ENCODE measurements around the gene PPP1R12A. TPM values are rescaled to one million over a fixed set of nuclear protein-coding genes. Genes with fewer than 3 reads are reported as not detected.

PPP1R12A gene
- total and polyA plus RNA-seq, 10 donors = 14.4 to 141 (median 103) TPM

DNA sequence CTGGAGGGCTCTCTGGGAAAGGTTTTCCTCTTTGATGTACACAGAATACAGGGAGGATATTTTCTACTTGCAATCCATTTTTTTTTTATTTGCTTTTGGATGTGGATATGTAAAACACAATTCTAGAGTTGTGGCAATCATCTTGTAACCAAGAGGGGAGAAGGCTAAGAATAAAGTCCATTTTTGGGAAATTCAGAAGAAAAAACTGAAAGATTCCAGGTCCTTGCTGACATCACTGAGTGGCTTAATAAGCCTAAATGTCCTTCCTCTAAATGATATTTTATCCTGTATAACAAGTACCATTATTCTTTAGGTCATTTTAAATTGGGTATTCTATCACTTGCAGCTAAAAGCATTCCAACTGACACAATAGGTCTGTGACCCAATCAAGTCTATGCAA lies 64.0 kb downstream of the PPP1R12A start:
- Histone ChIP-seq H3K9me3 (peaks cover 0 to 5% (median 0%) of the 10 kb centered on the region in 8 donors), H3K36me3 (peaks cover 0 to 61% (median 12%) of the 10 kb centered on the region in 6 donors), H3K27ac (peak overlapping the region in 7 of 8 donors; percentile 3 to 75 (median 24)), H3K4me3 (no peak overlapping the region), H3K27me3 (replicated peaks in 1 of 7) (no peaks in the 10 kb centered on the region), H3K4me1 (peaks cover 0 to 78% (median 32%) of the 10 kb centered on the region in 6 donors)
- intact Hi-C loops (cut with DNase I; ENCODE audit: low total_unique reads) = no loop called here
- TF ChIP-seq, protein P1, sequence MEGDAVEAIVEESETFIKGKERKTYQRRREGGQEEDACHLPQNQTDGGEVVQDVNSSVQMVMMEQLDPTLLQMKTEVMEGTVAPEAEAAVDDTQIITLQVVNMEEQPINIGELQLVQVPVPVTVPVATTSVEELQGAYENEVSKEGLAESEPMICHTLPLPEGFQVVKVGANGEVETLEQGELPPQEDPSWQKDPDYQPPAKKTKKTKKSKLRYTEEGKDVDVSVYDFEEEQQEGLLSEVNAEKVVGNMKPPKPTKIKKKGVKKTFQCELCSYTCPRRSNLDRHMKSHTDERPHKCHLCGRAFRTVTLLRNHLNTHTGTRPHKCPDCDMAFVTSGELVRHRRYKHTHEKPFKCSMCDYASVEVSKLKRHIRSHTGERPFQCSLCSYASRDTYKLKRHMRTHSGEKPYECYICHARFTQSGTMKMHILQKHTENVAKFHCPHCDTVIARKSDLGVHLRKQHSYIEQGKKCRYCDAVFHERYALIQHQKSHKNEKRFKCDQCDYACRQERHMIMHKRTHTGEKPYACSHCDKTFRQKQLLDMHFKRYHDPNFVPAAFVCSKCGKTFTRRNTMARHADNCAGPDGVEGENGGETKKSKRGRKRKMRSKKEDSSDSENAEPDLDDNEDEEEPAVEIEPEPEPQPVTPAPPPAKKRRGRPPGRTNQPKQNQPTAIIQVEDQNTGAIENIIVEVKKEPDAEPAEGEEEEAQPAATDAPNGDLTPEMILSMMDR (IDR thresholded peaks at IDR 0.05 in 8 of 11, conservative IDR thresholded peaks at IDR 0.05 in 3 of 11) = no peak
- no peak for TF ChIP-seq POLR2A (IDR thresholded peaks at IDR 0.05)
- TF ChIP-seq POLR2AphosphoS5 (IDR thresholded peaks at IDR 0.05) = no peak
- DNase-seq = no peak

DNA sequence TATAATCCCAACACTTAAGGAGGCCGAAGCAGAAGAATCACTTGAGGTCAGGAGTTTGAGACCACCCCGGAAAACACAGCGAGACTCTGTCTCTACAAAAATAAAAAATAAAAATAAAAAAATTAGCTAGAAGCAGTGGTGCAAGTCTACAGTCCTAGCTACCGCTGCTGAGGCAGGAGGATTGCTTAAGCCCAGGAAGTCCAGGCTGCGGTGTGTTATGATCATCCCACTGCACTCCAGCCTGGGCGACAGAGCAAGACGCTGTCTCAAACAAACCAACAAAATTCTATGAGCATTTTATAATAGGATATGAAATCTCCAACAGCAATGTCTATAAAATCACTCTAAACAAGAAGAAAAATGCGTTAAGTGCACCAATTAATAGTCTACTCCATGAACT lies 75.3 kb downstream of the PPP1R12A start:
- no peak for DNase-seq
- Histone ChIP-seq H3K9me3 (no peaks in the 10 kb centered on the region), H3K27ac (no peak overlapping the region), H3K4me1 (peaks cover 0 to 44% (median 11%) of the 10 kb centered on the region in 6 donors), H3K4me3 (no peak overlapping the region), H3K27me3 (replicated peaks in 1 of 7) (no peaks in the 10 kb centered on the region), H3K36me3 (peaks cover 0 to 17% (median 0%) of the 10 kb centered on the region in 6 donors)
- intact Hi-C loops (cut with DNase I; ENCODE audit: low total_unique reads) = no loop called here
- no peak for TF ChIP-seq POLR2A (IDR thresholded peaks at IDR 0.05)
- no peak for TF ChIP-seq POLR2AphosphoS5 (IDR thresholded peaks at IDR 0.05)
- TF ChIP-seq, protein P1 (IDR thresholded peaks at IDR 0.05 in 8 of 11, conservative IDR thresholded peaks at IDR 0.05 in 3 of 11) = no peak
- 71 to 91% (median 84%) methylated on average over 8 of the region's 8 CpGs for WGBS, 5 donors

DNA sequence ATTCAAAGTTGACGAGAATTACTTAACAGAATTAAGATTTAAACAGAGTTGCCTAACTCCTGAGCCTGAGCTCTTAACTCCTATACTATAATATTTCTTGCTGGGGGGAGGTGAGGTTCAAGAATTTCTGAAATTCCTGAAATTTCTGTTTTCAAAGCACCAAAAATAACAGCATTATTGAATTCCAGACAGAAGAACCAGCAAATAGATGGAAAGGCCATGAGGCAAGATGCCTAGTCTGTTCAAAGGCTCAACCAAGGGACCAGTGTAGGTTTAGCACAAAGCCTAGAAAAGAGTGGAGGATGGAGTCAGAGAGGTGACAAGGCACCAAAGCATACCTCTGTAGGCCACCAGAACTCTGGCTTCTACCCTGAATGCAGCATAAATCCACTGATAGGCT lies 76.4 kb downstream of the PPP1R12A start:
- Histone ChIP-seq H3K36me3 (peaks cover 0 to 17% (median 0%) of the 10 kb centered on the region in 6 donors), H3K4me3 (no peak overlapping the region), H3K9me3 (no peaks in the 10 kb centered on the region), H3K27ac (peak overlapping the region in 1 of 8 donors; percentile 7), H3K4me1 (peaks cover 0 to 44% (median 11%) of the 10 kb centered on the region in 6 donors), H3K27me3 (replicated peaks in 1 of 7) (no peaks in the 10 kb centered on the region)
- 53 to 85% (median 79%) methylated on average over 1 of the region's 1 CpG for WGBS, 5 donors
- no peak for DNase-seq
- TF ChIP-seq, protein P1 (IDR thresholded peaks at IDR 0.05 in 8 of 11, conservative IDR thresholded peaks at IDR 0.05 in 3 of 11) = no peak
- no peak for TF ChIP-seq POLR2AphosphoS5 (IDR thresholded peaks at IDR 0.05)
- no peak for TF ChIP-seq POLR2A (IDR thresholded peaks at IDR 0.05)
- intact Hi-C loops (cut with DNase I; ENCODE audit: low total_unique reads) = no loop called here

DNA sequence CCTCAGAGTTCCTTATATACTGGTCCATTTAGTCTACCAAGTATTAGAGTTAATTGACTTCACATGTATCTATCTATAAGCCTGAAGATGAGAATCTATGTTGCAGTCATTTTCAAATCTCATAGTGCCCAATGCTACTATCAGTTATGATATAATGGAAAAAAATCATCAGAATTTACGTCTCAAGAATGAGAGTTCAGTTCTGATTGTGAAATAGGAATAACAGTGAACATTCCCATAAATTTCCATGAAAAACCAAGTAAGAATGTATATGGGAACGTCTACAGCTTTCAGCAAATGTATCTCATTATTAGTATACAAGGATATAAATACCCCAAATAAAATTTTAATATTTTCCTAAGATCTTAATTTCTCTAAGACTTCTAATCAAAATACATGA lies 77.2 kb downstream of the PPP1R12A start:
- H3K27me3 ChIP-seq (replicated peaks in 1 of 7) = no peaks in the 10 kb centered on the region
- no peak overlapping the region for H3K4me3 ChIP-seq
- no peak for DNase-seq
- peaks cover 0 to 44% (median 11%) of the 10 kb centered on the region in 6 donors for H3K4me1 ChIP-seq
- H3K36me3 ChIP-seq = peaks cover 0 to 21% (median 0%) of the 10 kb centered on the region in 6 donors
- WGBS, 5 donors = 44 to 84% (median 47%) methylated on average over 2 of the region's 2 CpGs
- TF ChIP-seq POLR2AphosphoS5 (IDR thresholded peaks at IDR 0.05) = no peak
- no peak for TF ChIP-seq POLR2A (IDR thresholded peaks at IDR 0.05)
- TF ChIP-seq, protein P1 (IDR thresholded peaks at IDR 0.05 in 8 of 11, conservative IDR thresholded peaks at IDR 0.05 in 3 of 11) = no peak
- H3K9me3 ChIP-seq = peaks cover 0 to 4% (median 2%) of the 10 kb centered on the region in 8 donors
- intact Hi-C loops (cut with DNase I; ENCODE audit: low total_unique reads) = no loop called here
- no peak overlapping the region for H3K27ac ChIP-seq
